GM18870 (cell line): ENCODE data around the gene JARID2.

ENCODE experiments used
- ATAC-seq: cut with Tn5 transposase; IDR thresholded peaks from one replicate; pipeline ENCODE4 v1.9.1; 2021; ENCODE audit warnings: moderate library complexity; ENCODE audit not compliant: unreplicated experiment

JARID2 gene

GRCh38 chr6:15264412-15264811, 18.5 kb downstream of the JARID2 start:
- no peak for ATAC-seq

GRCh38 chr6:15264902-15265761, 19.3 kb downstream of the JARID2 start:
- ATAC-seq: no peak

- ATAC-seq: no peak
Measured at GRCh38 chr6:15265787-15266186, 19.9 kb downstream of the JARID2 start.

GRCh38 chr6:15266423-15266996, 20.6 kb downstream of the JARID2 start:
- peak; percentile 53 for ATAC-seq

GRCh38 chr6:15267221-15267620, 21.4 kb downstream of the JARID2 start:
- no peak for ATAC-seq

DNA sequence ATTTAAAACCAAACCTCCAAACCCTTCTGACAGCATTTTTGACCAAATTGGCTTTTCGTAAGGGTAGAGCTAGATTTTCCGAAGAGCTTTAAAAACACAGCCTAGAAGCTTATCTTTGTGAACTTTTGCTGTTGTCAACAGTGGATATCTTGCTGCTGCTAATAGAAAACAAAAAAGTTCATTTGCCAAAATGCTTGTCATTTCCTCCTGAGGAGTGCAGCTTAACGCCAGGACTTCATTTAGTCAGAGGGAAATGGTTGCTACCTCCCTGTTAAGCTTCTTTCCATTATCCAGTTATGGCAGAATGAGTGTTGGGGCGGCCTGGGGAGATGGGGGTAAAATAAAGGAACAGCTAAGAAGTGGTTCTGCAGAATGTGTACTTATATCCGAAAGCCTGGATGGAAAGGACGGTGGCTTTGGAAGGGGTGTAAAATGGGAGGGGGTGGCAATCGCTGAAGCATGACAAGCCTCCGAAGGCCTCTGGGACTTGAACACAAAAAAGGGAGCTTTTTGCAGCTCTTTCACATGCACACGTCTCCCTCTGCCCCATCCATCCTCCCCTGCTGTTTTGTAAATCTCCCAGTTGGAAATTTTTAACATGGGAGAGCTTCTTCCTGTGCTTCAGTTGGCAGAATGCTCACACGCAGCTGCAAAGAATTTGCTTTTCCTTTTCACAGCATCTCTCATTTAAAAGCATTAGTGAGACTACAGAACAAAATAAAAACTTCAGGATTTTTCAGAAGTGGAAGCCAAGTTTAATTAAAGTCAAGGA, 22.5 kb downstream of the JARID2 start:
- no peak for ATAC-seq

DNA sequence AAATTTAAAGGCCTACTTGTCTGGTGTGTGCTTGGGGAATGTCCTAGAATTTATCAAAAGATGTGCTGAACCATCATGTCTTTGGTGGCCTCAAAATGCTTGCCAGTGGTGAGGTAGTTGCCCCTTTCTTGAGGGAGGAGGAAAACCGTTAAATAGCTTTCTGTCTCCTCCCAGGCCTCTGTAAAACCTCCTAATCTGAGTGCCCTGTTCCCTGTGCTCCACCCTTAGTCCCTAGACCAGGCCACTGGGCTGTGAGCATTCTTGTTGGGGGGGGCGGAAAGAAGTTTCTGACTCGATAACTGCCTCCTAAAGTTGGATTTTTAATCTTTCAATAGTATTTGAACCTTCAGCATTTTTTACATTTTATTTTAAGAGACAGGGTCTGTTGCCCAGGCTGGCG, 23.1 kb downstream of the JARID2 start:
- ATAC-seq: no peak

GRCh38 chr6:15269619-15270018, 23.8 kb downstream of the JARID2 start:
- no peak for ATAC-seq

DNA sequence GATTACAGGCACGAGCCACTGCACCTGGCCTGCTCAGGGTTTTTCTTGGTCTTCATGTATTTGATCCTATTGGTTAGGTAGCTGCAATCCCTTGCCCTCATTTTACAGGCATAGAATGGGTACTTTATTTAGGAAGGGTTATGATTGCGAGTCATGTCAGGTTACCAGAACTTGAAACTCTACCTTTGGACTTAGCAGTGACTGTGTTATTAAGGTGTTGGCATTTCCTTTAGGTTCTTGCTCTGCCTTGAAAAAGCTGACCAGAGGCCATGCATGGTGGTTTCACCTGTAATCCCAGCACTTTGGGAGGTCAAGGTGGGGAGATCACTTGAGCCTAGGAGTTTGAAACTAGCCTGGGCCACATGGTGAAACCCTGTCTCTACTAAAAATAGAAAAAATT, 24.5 kb downstream of the JARID2 start:
- ATAC-seq: no peak

GRCh38 chr6:15272562-15272961, 26.7 kb downstream of the JARID2 start:
- ATAC-seq: no peak

DNA sequence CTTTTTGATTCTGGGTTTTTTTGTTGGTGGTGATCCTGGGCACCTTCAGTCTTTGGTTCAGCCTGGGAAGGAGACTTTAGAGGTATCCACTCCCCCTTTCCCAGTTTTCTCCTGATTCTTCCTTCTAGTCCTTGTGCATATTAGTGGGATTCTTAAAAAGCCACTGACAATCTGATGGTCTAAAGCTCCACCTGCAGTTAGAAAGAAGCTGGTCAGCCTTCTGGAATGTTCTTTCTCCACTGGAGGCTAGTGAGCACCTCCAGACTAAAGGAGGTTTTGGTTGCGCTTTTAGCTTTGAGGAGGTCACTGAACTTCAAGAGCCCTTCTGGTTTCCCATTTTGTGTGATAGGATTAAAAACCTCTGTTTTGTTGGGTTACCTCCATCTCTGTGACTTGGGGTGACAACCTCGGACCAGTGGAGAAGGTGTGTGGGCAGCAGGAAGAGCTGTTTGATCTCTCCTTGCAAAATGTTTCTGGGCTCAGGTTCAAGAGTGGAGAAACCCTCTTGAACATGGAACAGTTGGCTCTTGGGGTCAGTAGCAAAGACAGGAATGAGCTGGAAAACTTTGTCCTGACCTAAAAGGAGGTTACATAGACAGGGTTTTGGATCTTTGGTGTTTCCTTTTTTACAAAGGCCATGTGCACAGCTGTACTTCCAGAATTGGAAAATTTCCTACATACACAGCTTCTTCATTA, 29.0 kb downstream of the JARID2 start:
- ATAC-seq: no peak

- no peak for ATAC-seq
Measured at GRCh38 chr6:15276036-15276985, 30.4 kb downstream of the JARID2 start.

DNA sequence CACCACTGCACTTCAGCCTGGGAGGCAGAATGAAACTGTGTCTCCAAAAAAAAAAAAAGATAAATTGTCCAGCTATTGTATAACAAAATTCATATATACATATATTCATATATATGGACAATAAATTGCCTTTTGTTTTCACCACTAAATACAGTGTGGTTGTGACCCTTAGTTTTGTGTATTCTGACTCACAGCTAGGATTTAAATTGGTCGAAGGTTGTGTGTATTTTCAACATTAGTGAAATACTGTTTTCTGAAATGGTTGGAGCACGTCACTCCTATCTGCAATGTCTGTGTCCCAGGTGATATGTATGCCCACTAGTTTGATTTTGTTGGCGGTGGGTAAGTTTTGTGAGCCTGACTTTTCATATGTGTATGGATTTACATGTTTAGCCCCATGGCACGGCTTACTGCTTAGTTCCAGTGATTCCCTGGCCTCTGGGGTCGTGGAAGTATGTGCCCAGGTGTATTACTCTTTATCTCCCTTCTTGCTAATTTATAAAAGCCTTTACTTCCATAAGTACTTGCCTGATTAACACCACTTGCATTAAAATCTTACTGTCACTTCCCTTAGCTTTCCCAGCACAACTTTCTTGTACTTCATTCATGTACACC, 33.3 kb downstream of the JARID2 start:
- no peak for ATAC-seq

DNA sequence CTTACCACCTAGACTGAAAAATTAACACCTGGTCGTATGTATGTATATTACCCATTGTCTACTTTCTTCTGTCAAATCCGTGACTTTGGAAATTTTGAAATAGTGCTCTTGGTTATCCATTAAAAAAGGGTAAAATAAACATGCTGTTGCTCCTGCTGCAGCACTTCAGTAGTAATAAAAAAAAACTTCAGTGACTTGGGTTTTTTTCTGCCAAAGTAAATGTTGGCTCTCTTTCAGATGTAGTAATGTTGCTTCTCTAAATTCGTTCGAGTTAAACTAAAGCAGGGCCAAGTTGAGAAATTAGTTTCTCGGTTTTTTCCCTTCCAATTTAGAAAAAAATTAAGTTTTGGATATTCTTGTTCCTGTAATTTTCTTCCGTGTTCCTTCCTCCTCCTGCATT, 34.2 kb downstream of the JARID2 start:
- no peak for ATAC-seq

- no peak for ATAC-seq
Measured at GRCh38 chr6:15280961-15281360, 35.1 kb downstream of the JARID2 start.

DNA sequence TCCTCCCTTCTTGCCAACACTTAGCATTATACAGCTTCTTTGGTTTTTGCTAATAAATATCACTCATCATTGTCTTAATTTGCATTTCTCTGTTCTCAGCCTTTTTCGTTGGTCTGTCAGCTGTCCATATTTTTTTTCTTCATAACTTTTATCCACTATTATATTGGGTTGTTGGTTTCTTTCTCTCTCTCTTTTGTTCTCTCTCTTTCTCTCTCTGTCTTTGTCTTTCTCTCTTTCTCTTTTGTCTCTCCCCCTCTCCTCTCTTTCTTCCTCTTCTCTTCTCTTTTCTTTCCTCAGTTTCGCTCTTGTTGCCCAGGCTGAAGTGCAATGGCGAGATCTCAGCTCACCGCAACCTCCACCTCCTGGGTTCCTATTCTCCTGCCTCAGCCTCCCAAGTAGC, 36.5 kb downstream of the JARID2 start:
- no peak for ATAC-seq

DNA sequence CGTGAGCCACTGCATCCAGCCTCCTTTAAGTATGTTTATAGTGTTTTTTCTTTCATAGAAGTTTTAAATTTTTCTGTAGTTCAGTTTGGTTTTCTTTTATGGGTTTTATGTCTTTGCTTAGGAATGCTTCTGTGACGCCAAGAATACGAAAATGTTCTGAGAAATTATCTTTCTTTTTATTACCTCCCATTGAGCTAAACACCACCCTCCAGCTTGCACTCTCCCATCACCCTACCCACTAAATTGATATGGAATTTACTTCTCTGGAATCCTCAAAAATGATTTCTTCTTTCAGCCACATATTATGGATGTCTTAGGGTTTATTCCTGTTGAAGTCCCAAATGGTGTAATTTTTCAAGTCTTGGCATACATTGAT, 38.1 kb downstream of the JARID2 start:
- ATAC-seq: no peak

DNA sequence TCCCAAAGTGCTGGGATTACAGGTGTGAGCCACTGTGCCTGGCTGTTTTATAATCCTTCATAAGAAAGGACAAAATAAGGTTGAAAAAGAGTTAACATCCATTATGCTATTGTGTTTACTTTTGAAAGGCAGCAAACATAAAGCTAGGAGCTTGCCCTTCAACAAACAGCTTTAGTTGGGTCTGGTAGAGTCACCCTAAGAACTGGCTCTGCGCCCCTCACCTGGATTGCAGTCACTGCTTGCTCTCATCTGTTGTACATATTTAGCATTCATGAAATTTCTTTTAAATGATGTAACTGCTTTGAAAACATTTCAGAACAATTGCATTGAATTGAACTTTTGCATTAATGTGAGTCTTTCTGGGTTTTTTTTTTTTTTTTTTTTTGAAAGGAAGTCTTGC, 38.9 kb downstream of the JARID2 start:
- no peak for ATAC-seq

DNA sequence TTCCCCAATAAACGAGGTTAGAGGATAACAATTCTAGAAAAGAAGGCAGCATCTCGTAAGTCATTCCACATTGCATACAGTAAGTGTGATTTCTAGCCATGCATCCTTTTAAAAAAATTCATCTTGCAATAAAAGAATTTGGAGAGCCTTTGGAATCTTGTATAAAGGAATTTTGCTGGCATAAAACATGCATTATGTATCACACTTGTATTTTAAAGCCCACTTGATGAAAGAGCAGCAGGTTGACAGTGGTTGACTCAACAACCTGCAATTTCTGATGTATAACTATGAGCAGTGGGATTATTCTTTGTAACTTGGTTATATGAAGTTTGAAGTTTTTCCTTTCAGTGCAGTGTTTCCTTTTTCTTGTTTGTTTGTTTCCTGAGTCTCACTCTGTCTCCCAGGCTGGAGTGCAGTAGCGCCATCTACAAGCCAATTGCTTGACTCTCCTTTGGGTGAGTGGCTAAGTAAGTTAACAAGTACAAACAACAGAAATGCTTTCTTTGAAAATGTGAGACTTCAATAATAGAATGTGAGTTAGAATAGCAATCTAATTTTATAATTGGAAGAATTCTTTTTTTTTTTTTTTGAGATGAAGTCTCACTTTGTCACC, 39.9 kb downstream of the JARID2 start:
- ATAC-seq: no peak
